Right lobe of liver (tissue), 4 donors: ENCODE data around the gene ZC3H12A.

Experiments
- CTCF ChIP-seq, 4 donors: fragments of 200-600 bp in 3 of 4; fragments of 450-650 bp in 1 of 4; IDR thresholded peaks; one replicate each; pipeline versions ENCODE4 v1.5.1 to v1.8.0; 2016 to 2022; ENCODE audit warnings: antibody characterized with exemption in 4 of 4, mild to moderate bottlenecking in 2 of 4
- POLR2A ChIP-seq: fragments of 450-650 bp; IDR thresholded peaks from one replicate; pipeline ENCODE4 v1.6.1; 2017; ENCODE audit warnings: antibody characterized with exemption, mild to moderate bottlenecking
- donor health status: DM: no; HTN: no; CAD: no.
- donor health status: DM: no; HTN: no; CAD: no.
- donor health status: DM: no; HTN: yes; CAD: no.

- TF ChIP-seq CTCF (IDR thresholded peaks at IDR 0.05), result no peak
- TF ChIP-seq POLR2A, result no peak
These were observed 32.9 kb upstream of the ZC3H12A start for GRCh38 chr1:37441490-37441889.
